HEK293 (cell line): ENCODE measurements around the gene ZNF469.

Experiments used
- CTCF ChIP-seq: fragments of 450-650 bp; formaldehyde crosslinking; IDR thresholded peaks from 2 replicates; pipeline ENCODE4 v1.5.1; 2016; ENCODE audit warnings: missing biosample characterization, missing genetic modification characterization
- HIC1 ChIP-seq: fragments of 450-650 bp; formaldehyde crosslinking; IDR thresholded peaks from 2 replicates; pipeline ENCODE4 v1.5.1; 2016; ENCODE audit warnings: missing biosample characterization, missing genetic modification characterization
- KLF9 ChIP-seq: fragments of 450-650 bp; formaldehyde crosslinking; IDR thresholded peaks from 2 replicates; pipeline ENCODE4 v1.5.1; 2016; ENCODE audit warnings: missing biosample characterization, missing genetic modification characterization, low read depth
- REST ChIP-seq: fragments of 450-650 bp; formaldehyde crosslinking; IDR thresholded peaks from 2 replicates; pipeline ENCODE4 v1.5.1; 2016; ENCODE audit warnings: missing biosample characterization, missing genetic modification characterization
- ZFP41 ChIP-seq: fragments of 450-650 bp; formaldehyde crosslinking; IDR thresholded peaks from 2 replicates; pipeline ENCODE4 v1.5.1; 2016; ENCODE audit warnings: missing biosample characterization, missing genetic modification characterization, borderline replicate concordance
- ZNF133 ChIP-seq: fragments of 450-650 bp; formaldehyde crosslinking; IDR thresholded peaks from 2 replicates; pipeline ENCODE4 v1.5.1; 2016; ENCODE audit warnings: missing biosample characterization, missing genetic modification characterization
- ZNF521 ChIP-seq: fragments of 450-650 bp; formaldehyde crosslinking; IDR thresholded peaks from 2 replicates; pipeline ENCODE4 v1.5.1; 2017; ENCODE audit warnings: missing biosample characterization, mild to moderate bottlenecking, missing genetic modification characterization
- ZNF629 ChIP-seq: fragments of 450-650 bp; formaldehyde crosslinking; IDR thresholded peaks from 2 replicates; pipeline ENCODE4 v1.5.1; 2017; ENCODE audit warnings: missing biosample characterization, missing genetic modification characterization
- TF ChIP-seq, protein P1 (sequence below): fragments of 450-650 bp; formaldehyde crosslinking; IDR thresholded peaks from 2 replicates; pipeline ENCODE4 v1.5.1; 2017; ENCODE audit warnings: missing biosample characterization, missing genetic modification characterization

GRCh38 chr16:88338111-88338510 is 44.6 kb upstream of the ZNF469 start:
- no peak for TF ChIP-seq REST
- no peak for TF ChIP-seq CTCF
- TF ChIP-seq KLF9 (tag by site-specific recombination) = no peak
- no peak for TF ChIP-seq ZNF133 (tag by site-specific recombination)
- no peak for TF ChIP-seq ZFP41 (tag by site-specific recombination)
- TF ChIP-seq ZNF629 (tag by site-specific recombination) = no peak
- TF ChIP-seq, protein P1, sequence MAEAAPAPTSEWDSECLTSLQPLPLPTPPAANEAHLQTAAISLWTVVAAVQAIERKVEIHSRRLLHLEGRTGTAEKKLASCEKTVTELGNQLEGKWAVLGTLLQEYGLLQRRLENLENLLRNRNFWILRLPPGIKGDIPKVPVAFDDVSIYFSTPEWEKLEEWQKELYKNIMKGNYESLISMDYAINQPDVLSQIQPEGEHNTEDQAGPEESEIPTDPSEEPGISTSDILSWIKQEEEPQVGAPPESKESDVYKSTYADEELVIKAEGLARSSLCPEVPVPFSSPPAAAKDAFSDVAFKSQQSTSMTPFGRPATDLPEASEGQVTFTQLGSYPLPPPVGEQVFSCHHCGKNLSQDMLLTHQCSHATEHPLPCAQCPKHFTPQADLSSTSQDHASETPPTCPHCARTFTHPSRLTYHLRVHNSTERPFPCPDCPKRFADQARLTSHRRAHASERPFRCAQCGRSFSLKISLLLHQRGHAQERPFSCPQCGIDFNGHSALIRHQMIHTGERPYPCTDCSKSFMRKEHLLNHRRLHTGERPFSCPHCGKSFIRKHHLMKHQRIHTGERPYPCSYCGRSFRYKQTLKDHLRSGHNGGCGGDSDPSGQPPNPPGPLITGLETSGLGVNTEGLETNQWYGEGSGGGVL (tag by site-specific recombination) = no peak
- no peak for TF ChIP-seq ZNF521 (tag by site-specific recombination)
- no peak for TF ChIP-seq HIC1 (tag by site-specific recombination)
